CD4-positive, alpha-beta T cell treated with Interleukin-1 beta for 1 hour (primary cell): ENCODE results near the gene DEGS2.

Experiments used
- DNase-seq, 2 donors: peaks; one replicate each; pipeline ENCODE4 v3.0.0-alpha.2; 2020 to 2022

DEGS2 gene

DNA sequence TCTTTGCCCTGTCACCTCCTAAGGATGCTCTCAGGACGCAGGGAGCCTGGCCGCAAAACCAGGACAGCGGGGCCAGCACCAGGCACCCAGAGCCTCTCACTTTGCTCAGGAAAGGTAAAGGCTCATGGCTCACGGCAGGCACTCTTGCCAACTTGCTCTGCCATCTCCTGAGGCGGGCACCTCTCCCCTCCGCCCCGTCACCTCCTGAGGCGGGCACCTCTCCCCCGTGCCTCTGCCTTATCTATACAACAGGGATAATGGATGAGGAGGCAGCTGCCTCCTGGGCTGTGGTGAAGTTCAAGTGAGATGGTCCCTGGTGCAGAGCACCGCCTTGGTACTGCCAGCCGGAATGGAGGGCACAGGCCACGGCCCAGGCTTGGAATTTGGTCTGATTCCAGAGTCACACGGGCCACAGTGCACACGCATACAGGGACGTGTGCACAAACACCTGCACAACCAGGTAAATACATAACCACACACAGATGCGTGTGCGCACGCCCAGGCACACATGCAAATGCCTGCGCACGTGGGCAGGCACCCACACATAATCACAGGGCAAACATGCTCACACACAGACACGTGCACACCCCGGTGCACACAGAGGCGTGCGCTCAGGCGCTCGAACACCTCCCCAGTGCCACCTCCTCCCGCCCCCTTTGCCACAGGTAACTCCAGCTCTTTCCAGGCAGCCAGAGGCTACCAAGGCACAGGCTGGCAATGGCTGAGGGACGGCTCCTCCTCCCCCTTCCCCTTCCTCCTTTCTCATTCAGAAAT lies 11.6 kb downstream of the DEGS2 start:
- DNase-seq: no peak

DNA sequence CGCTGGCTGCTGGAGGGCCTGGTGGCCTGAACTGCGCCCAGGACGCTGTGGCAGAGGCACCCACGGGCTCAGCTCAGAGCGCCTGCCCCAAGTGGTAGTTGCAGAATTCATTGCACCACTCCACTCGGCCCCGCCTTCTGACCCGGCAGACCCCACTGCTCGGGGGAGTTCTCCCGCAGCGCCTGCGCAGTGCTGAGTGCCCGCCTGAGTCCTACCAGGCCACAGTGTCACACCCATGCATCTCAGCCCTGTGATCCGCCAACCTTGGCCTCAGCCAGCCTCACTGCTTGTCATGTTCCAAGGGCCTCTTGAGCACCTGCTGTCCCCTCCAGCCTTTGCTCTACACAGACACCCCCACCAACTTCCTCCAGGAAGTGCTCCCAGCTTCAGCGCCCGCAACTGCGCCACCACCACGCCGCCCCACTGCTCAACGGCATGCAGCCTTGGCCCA lies 12.2 kb downstream of the DEGS2 start:
- peak; percentile 72 to 79 for DNase-seq

DNA sequence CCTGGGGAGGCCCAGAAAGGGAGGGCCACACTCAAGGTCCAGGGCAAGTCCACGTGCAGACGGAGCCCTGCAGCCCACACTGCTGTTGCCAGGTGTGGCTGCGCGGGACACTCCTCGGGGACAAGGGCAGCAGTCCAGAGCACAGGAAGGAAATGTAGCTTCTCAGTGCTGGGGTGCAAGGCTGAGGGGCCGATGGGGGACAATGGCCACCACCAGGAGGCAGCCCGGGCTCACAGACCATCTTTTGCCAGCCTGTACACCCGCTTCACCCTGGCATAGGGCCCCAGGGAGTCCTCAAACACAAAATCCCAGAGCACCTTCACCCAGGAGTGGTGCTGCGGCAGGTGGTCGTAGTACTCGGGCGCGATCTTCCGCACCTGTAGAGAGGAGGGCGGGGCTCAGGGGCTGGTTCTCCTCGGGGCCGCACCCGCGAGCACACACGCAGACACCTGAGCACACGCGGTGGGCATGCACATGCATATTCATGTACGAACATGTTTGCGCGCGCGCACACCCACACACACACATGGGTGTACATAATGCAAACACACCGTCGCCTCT lies 12.8 kb downstream of the DEGS2 start:
- DNase-seq: peak; percentile 19 to 37

DNA sequence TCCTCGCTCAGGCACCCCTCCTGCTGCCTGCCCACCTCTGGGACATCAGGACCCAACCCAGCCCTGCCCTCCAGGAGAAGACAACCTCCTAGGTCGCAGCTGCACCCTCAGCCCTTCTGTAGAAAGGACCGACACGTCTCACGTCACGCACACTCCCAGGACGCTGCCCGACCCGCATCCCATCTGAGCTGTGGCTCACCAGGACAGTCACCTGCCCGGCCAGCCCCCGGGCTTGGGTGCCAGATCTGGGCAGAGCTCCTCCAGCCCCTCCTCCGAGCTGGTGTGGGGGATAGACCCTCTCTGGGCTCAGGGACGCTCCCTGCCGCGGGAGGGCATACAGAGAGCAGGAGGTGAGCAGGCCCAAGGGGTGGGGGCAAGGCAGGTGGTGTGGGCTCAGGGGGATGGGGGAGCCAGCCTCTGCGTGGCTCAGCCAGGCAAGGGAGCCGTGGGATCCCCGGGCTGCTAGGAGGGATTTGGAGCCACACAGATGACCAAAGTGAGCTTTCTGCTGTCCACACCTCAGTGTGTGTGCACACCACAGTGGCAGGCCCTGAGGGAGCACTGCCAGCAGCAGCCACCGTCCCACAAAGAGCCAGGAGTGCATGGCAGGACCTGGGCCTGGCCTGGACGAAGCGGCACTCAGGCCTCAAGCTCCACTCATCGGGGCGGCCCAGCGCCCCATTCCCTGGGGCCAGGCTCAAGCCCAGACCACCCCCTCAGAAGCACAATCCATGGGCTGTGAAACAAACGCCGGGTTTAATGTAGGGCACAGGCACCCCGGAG lies 13.6 kb downstream of the DEGS2 start:
- DNase-seq: no peak

DNA sequence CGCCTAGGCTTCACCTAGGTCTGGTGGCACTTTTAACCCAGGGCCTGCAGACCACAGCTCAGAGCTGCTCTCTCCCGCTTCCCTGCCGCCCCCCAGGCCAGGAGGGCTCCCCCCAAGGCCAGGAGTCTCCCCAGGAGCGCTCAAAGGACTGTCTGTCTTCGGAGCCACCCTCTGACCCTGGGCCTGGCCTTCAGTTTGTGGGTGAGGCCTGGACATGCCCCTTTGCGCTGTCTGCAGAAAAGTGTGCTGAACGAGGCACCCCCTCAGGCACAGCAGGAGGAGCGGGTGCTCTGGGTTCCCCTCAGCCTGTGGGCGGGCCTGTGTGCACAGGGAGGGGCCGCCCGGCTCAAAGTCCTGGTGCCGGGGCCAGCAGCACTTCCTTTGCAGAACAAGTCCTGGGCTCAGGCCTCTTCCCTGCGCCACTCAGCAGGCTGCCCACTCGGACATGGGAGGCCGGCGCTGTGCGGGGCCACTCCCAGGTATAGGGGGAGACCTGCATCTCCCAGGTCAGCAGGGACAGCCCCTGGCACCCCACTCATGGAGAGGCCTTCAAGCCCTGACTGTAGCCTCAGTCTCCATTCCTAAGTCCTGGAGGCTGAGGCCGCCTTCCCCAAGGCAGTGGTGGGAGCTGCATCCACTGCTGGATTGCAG lies 14.3 kb downstream of the DEGS2 start:
- DNase-seq: no peak

DNA sequence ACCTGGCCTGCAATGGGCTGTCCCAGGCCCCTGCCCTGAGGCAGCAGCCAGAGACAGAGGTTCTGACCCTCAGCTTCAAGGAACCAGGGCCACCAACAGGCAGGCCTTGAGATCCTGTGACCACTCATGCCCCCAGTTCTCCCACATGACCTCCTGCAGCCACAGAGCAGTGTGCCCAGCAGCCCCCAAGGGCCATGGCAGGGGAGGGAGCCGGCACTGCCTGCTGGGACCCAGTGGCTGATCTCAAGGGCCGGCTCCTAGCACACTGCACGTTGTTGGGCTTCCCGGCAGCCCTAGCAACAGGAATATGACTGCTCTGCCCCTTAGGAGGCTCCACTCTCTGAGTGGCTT lies 14.8 kb downstream of the DEGS2 start:
- DNase-seq: no peak

DNA sequence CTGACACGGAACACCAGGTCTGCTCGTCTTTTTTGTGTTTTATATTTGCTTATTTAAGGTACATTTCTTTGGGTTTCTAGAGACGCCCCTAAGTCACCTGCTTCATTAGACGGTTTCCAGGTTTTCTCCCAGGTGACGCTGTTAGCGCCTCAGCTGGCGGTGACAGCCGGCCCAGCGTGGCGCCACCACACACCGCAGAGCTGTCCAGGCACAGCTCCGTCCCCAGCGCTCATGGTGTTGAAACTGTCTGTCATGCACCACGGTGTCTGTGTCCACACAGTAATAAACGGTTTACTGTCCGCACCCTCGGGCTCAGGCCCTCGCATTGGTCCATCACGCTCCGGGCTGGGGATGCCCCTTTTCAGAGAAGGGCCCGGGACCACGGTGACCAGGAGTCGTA lies 15.5 kb downstream of the DEGS2 start:
- no peak for DNase-seq

DNA sequence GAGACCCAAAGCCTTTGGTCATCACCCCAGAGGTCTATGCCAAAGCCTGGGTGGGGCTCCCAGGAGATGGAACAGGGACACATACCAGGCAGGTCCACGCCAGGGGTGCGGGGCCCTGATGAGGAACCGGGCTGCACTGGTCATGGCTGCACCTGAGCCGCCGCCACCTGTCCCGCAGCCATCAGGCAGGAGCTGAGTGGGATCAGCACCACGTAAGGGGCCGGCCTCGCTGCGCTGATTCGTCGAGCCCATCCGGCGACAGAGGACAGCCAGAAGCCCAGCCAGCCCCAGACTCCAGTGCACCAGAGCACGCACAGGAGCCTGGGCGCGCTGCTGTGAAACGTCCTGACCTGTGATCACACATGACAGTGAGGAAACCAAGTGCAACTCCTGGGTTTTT lies 15.9 kb downstream of the DEGS2 start:
- no peak for DNase-seq

DNA sequence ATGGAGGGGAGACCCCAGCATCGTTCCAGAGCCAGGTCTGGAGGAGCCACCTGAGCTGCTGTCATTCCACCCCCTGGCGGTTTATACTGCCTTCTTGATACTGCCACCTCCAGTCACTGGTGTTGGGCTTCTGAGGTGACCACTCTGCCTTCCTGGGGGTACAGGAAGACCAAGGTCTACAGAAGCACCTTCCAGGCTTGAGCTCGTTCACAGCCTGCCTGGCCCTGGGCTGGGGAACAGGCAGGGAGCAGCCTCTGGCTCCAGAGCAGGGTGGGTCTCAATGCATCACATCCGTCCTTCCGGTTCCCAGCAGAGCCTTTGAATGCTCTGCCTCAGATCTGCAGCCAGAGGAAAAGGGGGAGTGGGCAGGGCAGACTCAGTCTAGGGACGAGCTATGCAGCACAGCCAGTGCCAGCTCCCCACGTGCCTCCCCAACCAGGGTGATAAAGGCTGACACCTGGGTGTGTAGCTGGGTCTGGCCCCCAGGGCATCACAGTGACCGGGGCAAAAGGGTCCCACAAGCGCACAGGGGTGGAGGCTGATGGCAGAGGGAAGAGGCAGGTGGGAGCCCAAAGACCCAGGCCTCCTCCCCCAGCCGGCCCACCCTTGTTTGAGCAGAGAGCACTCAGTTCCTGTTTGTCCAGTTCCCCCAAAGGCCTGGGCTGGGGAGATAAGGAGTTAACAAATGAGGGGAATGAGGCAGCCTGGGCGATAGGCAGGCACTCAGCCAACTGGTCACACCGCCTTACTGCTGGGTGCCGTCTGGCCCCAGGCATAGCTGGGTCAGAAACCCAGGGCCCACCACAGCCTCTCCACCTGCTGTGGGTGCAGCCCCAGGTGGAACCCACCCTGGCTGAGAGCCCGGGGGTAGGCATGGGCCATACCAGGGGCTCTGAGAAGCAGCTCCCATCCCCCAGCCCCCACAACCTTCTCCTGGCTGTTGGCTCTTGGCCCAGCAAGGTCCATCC lies 17.1 kb downstream of the DEGS2 start:
- DNase-seq: no peak

DNA sequence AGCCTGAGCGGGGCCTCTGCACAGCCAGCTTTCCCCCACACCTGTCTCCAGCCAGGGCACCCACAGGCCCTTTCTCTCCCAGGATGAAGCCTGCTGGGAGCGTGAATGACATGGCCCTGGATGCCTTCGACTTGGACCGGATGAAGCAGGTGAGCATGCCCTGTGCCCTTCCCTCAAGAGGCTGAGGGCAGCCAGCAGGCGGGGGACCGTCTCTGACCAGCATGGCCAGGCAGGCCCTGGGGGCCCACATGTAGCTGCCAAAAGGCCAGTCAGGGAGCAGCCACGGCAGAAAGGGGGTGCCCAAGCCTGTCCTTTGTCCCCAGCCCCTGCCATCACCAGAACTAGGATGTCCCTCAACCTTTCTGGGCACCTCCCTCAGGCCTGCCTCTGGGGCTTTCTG lies 18.3 kb downstream of the DEGS2 start:
- no peak for DNase-seq

DNA sequence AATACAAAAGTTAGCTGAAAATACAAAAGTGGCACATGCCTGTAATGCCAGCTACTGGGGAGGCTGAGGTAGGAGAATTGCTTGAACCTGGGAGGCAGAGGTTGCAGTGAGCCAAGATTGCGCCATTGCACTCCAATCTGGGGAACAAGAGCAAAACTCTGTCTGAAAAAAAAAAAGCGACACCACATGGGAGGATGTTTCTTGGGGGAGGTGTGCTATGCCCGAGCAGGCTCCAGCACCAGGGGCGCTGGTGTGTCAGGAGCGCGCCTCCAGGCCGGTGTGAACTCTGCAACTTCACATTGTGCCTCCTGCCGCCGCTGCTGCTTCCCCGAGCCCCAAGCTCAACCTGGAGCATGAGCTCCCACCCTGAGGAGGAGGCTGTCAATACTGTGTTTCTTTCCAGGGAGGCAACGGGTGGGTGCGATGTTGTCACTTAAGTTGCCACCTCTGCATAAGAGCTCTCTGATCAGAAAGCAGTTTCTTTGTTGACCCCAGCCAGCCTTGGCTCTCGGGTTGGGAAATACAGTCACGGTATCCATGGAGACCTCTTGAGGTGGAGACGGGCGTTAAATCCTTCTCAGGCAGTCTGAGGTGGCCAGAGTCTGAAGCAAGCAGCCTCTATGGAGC lies 18.9 kb downstream of the DEGS2 start:
- no peak for DNase-seq

DNA sequence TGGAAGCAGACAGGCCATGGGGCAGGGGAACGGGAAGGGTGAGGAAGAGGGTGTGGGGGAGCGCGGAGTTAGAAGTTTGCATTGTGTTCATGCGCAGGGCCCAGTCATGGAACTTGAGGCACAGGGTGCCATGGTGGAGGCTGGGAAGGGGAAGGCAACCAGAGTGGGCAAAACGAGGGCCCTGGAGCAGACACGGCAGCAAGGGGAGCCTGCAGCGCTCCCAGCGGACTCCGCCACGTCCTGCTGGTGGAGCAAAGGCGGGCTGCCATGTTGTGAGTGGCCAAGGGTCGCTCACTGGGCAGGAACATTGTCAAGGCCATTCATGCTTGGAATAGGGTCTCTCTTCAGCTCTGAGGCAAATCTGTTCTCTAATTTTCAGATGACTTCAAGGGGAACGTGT lies 20.5 kb downstream of the DEGS2 start:
- no peak for DNase-seq

DNA sequence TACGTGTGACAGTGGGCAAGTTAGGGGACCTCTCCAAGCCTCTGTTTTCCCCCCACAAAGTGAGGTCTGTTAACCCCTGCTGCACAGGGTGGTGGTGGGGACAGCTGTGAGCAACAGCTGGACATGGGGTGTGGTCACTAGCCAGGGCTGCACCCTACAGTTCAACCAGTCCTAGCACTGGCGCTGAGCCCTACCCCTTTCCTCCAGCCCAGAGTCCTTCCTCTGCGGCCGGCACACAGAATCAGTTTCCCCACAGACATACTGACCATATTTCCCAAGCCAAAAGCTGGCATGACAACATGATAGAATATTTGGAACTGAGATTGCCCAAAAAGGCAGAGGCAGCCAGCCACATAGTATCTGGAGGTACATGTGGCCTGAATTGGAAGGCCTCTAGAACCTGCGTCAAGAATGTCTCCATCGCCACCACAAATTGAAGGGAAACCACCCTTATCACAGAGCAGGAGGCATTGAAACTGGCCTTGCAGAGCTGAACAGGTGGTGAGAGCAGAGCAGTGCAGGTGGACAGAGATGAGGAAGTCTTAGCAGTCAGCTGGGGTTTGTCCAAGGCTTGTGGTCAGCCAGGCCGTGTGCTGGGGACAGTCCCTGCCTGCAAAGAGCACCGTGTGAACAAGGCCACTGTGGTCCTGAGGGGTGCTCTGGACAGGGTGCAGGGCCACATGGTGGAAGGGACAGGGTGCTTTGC lies 21.2 kb downstream of the DEGS2 start:
- DNase-seq: no peak

DNA sequence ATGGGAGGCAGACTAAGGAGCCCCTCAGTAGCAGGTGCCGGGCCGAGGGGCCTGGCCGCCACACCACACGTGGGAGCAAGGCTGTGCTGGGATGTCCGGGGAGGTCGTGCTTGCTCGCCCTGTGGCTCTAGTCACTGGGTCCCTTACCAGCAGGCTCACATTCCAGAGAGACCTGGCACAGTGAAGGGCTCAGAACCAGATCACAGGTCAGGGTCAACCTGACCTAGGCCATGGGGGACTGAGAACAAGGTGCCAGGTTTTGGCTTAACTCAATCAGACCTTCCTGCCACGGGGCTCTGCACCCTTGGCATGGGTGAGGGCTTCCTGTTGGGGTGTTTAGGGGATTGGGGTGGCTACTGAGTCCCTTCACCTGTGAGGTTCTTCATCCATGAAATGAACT lies 22.3 kb downstream of the DEGS2 start:
- DNase-seq: no peak

DNA sequence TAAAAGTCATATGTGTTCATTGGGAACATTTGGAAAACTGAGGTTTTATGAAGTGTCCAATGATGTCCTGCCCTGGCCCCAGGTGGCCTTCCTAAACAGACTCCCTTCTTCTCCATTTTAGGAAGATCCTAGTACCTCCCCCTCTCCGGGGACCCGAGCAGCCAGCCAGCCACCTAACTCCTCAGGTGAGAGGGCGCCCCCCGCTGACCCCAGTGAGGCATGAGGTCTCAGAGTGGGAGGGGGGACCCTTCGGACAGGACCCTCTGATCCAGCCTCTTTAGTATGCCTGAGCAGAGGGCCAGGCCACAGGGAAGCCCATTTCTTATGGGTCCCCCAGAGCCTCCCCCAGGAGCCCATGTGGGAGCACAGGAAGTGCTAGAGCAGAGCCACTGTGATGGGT lies 23.7 kb downstream of the DEGS2 start:
- DNase-seq: no peak

DNA sequence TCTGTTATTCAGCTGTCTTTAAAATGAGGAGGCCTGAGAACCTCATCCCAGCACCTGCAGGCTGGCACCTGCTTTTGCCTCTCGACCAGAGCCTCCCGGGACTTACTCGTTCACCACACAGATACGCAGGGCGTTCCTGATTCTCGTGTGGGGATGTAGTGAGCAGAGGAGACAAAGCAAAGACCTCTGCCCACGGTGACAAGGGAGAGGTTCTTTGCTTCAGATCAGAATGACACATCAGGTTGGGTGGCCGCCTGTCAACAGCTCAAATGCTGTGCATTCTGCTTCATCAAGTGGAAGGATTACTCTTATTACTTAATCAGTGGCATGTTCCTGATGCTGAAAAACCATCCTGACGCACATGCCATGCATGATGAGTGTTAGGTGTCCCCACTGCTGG lies 24.4 kb downstream of the DEGS2 start:
- no peak for DNase-seq

DNA sequence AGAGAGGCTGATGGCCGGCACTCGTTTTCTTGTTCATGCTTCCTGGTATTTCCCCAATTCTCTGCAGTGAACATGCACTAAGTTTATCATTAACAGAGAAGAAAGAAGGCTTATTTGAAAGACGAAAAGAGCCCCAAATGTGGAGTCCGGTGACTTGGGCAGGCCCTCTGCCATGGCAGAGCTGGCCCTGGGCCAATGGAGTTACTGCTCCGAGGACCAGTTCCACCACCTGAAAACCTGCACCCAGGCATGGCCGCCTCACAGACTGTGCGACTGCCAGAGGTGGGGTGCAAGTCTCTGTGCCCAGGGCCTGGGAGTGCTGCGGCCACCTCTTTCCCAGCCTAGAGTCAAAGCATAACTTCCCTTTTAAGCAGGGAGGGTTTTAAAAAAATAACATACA lies 24.9 kb downstream of the DEGS2 start:
- no peak for DNase-seq

DNA sequence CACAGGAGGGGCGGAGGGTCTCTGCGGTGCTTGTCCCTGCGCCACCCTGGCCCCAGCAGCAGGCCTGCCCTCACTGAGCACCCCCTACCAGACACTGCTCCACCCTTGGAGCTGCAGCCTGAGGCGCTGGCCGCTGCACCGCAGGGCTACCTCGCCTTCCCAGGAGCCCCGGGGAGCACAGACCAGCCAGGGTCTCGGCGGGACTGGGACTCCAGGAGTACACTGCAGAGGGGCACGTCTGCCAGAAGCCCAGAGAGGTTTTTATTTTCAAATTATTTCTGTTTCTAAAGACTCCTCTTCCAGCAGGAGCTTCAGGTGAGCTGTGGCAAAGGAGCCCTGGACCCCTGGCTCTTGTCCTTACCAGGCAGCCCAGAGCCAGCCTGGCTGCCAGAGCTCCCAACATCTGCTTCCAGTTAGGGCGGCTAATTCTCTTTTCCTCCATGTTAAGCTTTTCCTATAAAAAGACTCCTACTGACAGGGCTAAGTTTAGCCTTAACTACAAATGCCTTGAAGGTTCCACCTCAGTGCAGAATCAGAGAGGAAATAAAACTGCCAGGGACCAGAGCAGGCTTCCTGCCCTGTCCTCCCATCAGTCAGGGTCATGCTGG lies 26.4 kb downstream of the DEGS2 start:
- DNase-seq: no peak

DNA sequence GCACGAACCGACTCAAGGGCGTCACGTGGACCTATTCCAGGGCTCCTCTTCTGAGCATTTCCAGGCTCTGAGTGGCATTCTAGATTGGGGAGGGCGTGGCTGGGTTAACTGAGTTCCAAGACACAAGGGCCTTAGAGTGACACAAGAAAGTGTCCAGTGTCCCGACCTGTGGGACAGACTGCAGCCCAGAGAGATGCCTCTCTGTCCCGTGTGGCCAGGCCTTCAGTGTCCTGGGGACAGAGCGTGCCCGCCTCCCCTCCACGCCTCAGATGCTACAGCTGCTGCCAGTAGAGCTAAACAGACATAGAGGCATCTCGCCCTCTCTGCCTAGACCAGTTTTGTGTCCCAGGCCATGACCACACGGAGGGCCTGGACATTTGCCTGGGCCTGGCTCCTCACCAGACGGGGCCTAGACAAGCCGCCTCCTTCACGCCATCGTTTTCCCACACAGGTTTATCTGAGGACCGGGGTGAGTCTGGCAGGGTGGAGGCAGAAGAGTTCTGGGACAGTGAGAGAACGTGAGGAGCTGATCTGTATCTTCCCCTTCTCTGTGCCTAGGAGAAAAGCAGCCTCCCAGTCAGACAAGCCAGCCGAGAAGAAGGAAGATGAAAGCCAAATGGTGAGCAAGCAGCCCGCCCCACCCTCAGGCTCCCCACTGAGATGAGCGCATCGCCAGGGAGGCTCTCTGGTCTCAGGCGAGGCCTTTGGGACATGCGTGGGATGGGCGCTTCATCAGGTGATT lies 27.1 kb downstream of the DEGS2 start:
- no peak for DNase-seq

DNA sequence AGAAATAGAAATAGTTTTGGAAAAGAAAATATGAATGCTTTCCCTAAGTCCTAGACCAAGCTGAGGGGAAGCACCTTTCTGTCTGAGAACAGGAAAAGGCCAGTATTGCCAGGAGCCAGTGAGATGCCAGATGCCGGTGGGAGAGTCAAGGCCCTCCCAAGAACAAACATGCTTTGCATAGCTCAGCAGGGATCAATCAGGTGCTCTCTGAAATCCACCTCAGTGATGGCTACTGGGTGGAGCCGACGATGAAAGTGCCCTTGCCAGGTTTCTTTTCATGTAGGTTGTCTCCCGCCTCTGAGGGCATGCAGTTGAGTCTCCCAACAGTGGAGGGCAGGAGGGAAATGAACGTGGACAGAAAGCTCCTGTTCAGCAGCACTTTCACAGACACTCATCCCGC lies 28.3 kb downstream of the DEGS2 start:
- no peak for DNase-seq
